CD14-positive monocyte (primary cell): ENCODE data around the gene KLHL10. TPM values are rescaled to one million over a fixed set of nuclear protein-coding genes. Genes with fewer than 3 reads are reported as not detected.
A peak's percentile ranks its signal among the peaks of the same experiment; 100 is the strongest.

ENCODE experiments used
- DNase-seq, 3 donors: peaks; one replicate each; pipeline ENCODE4 v3.0.0-alpha.2; 2011 to 2022
- H2AFZ ChIP-seq: 2 replicates; pipeline ENCODE4 v1.6.0; 2012; ENCODE audit warnings: mild to moderate bottlenecking, low read depth, low read length, inconsistent platforms; ENCODE audit not compliant: insufficient read depth, poor library complexity, severe bottlenecking
- H3K27ac ChIP-seq, 2 donors: 1 replicate in 1 of 2; 2 replicates in 1 of 2; pipeline ENCODE4 v1.5.1; 2012 to 2013; ENCODE audit warnings: low read length in 2 of 2, control low read depth in 1 of 2, inconsistent platforms in 1 of 2, low read depth in 1 of 2, mild to moderate bottlenecking in 1 of 2
- H3K27me3 ChIP-seq, 2 donors: one replicate each; pipeline versions ENCODE4 v1.6.0 to v1.6.1; 2011 to 2013; ENCODE audit warnings: low read length in 2 of 2; ENCODE audit not compliant: control insufficient read depth in 2 of 2, insufficient read depth in 2 of 2
- H3K36me3 ChIP-seq, 2 donors: replicated peaks in 1 of 2; 1 replicate in 1 of 2; 2 replicates in 1 of 2; pipeline versions ENCODE4 v1.5.1 to v1.6.1; 2012 to 2013; ENCODE audit warnings: low read length in 2 of 2, control low read depth in 1 of 2, inconsistent platforms in 1 of 2, mild to moderate bottlenecking in 1 of 2; ENCODE audit not compliant: insufficient read depth in 2 of 2, control insufficient read depth in 1 of 2
- H3K4me1 ChIP-seq, 2 donors: 1 replicate in 1 of 2; 2 replicates in 1 of 2; pipeline versions ENCODE4 v1.5.1 to v1.6.1; 2012 to 2013; ENCODE audit warnings: low read length in 2 of 2, control low read depth in 1 of 2, inconsistent platforms in 1 of 2, mild to moderate bottlenecking in 1 of 2, moderate library complexity in 1 of 2; ENCODE audit not compliant: insufficient read depth in 2 of 2, control insufficient read depth in 1 of 2
- H3K4me2 ChIP-seq: replicated peaks from 2 replicates; pipeline ENCODE3; 2012; ENCODE audit warnings: low read length, moderate library complexity, mild to moderate bottlenecking; ENCODE audit not compliant: poor library complexity, severe bottlenecking; ENCODE audit errors: extremely low read depth
- H3K4me3 ChIP-seq, 3 experiments: fragments of 200-600 bp in 1 of 3; sonication (generic) in 1 of 3; replicated peaks in 1 of 3; 1 replicate in 2 of 3; 2 replicates in 1 of 3; pipeline ENCODE4 v1.5.1; 2011 to 2013; ENCODE audit warnings: low read length in 3 of 3, mild to moderate bottlenecking in 3 of 3, control low read depth in 2 of 3, low read depth in 2 of 3, inconsistent platforms in 1 of 3, moderate library complexity in 1 of 3
- H3K79me2 ChIP-seq: 2 replicates; pipeline ENCODE4 v1.6.0; 2012; ENCODE audit warnings: mild to moderate bottlenecking, control low read depth, inconsistent platforms, low read length, moderate library complexity; ENCODE audit not compliant: insufficient read depth
- H3K9ac ChIP-seq: 2 replicates; pipeline ENCODE4 v1.6.0; 2017; ENCODE audit warnings: low read length, mild to moderate bottlenecking; ENCODE audit not compliant: insufficient read depth, poor library complexity, severe bottlenecking
- H3K9me3 ChIP-seq, 2 donors: replicated peaks in 1 of 2; 1 replicate in 1 of 2; 2 replicates in 1 of 2; pipeline versions ENCODE4 v1.5.1 to v1.6.1; 2012 to 2013; ENCODE audit warnings: low read length in 2 of 2, control low read depth in 1 of 2; ENCODE audit not compliant: control insufficient read depth in 1 of 2, insufficient read depth in 1 of 2
- H4K20me1 ChIP-seq: 2 replicates; pipeline ENCODE4 v1.6.0; 2012; ENCODE audit warnings: mild to moderate bottlenecking, low read length, control low read depth, moderate library complexity; ENCODE audit not compliant: insufficient read depth
- H3K27ac Mint-ChIP-seq, 7 donors: one replicate each; pipeline ENCODE4 v1.8.0; 2020; ENCODE audit warnings: mild to moderate bottlenecking in 7 of 7, mixed read lengths in 7 of 7, moderate library complexity in 6 of 7, inconsistent platforms in 2 of 7
- H3K27me3 Mint-ChIP-seq, 3 donors: one replicate each; pipeline ENCODE4 v1.8.0; 2021 to 2022; ENCODE audit warnings: low read depth in 3 of 3, mild to moderate bottlenecking in 3 of 3, mixed read lengths in 3 of 3, moderate library complexity in 3 of 3, inconsistent platforms in 1 of 3
- H3K36me3 Mint-ChIP-seq, 2 donors: one replicate each; pipeline ENCODE4 v1.8.0; 2020; ENCODE audit warnings: mixed read lengths in 2 of 2, inconsistent platforms in 1 of 2, mild to moderate bottlenecking in 1 of 2
- H3K4me1 Mint-ChIP-seq: one replicate; pipeline ENCODE4 v1.8.0; 2020; ENCODE audit warnings: mild to moderate bottlenecking, mixed read lengths
- H3K4me3 Mint-ChIP-seq, 2 donors: one replicate each; pipeline ENCODE4 v1.8.0; 2020; ENCODE audit warnings: mild to moderate bottlenecking in 2 of 2, mixed read lengths in 2 of 2, moderate library complexity in 1 of 2
- H3K9me3 Mint-ChIP-seq, 7 donors: one replicate each; pipeline ENCODE4 v1.8.0; 2020 to 2022; ENCODE audit warnings: mixed read lengths in 7 of 7, mild to moderate bottlenecking in 6 of 7, moderate library complexity in 6 of 7, inconsistent platforms in 2 of 7
- CTCF ChIP-seq: fragments of 200-600 bp; IDR thresholded peaks from one replicate; pipeline ENCODE4 v1.8.0; 2022; ENCODE audit warnings: antibody characterized with exemption, mild to moderate bottlenecking
- WGBS: methylation state at CpG from one replicate; pipeline ENCODE4 v1.1.5; 2013; ENCODE audit warnings: missing lambda C conversion rate; ENCODE audit not compliant: insufficient coverage; 5-methylcytosine and 5-hydroxymethylcytosine counted together
- intact Hi-C, 2 donors: fragments of 100-400 bp; cut with micrococcal nuclease; formaldehyde crosslinking; loops; one replicate each; pipeline versions ENCODE4 v1.15.0 to v1.15.1; 2023
- polyA plus RNA-seq, 3 donors: library from polyadenylated mRNA; depleted of rRNA in 1 of 3; unstranded in 2 of 3; stranded (reverse) in 1 of 3; fragments of 300-500 nt in 2 of 3; fragments of >200 nt in 1 of 3; fragmentation: Illumina TruSeq in 2 of 3; gene quantifications; 1 replicate in 2 of 3; 2 replicates in 1 of 3; pipeline ENCODE4 v1.2.3, GENCODE V29; 2012 to 2021

KLHL10 gene
- polyA plus RNA-seq, 3 donors, result 0.15 TPM; not detected in 2

DNA sequence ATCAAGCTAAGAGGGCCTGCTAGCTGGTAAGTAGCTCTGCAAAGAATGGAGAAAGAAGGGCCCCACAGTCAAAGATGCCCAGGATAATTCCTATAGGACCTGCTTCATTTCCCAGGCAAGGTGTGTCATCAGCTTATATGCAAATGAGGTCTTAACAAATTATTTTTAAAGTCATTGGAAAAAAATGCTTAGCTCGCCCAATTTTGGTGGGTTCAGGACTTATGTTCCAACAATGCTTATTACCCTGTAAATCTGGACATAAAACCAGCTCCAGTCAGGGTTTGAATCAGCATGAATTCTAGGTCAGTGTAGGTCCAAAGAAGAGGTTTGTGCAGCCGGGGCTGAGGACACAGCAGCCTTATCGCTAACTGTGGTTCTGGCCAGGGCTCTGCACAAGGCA is 55.8 kb downstream of the KLHL10 start:
- Histone ChIP-seq H3K27ac (no peak overlapping the region), H3K4me2 (no peak overlapping the region), H3K4me3 (no peak overlapping the region), H2AFZ (no peak overlapping the region), H3K4me1 (no peaks in the 10 kb centered on the region), H3K27me3 (no peaks in the 10 kb centered on the region), H3K36me3 (peaks cover 86 to 95% of the 10 kb centered on the region in 2 donors), H3K79me2 (no peaks in the 10 kb centered on the region), H3K9me3 (no peaks in the 10 kb centered on the region), H4K20me1 (no peaks in the 10 kb centered on the region), H3K9ac (no peak overlapping the region)
- intact Hi-C loops, result no loop called here
- no peaks in the 10 kb centered on the region for H3K9me3 Mint-ChIP-seq
- peak overlapping the region in 1 of 7 donors; percentile 26 for H3K27ac Mint-ChIP-seq
- 100% methylated on average over 2 of the region's 3 CpGs for WGBS
- no peaks in the 10 kb centered on the region for H3K4me1 Mint-ChIP-seq
- H3K36me3 Mint-ChIP-seq, result peaks cover 73 to 98% of the 10 kb centered on the region in 2 donors
- no peak overlapping the region for H3K4me3 Mint-ChIP-seq
- H3K27me3 Mint-ChIP-seq, result peaks cover 0 to 3% (median 0%) of the 10 kb centered on the region in 3 donors
- TF ChIP-seq CTCF, result no peak
- no peak for DNase-seq

- Mint-ChIP-seq H3K9me3 (no peaks in the 10 kb centered on the region), H3K27me3 (peaks cover 0 to 3% (median 0%) of the 10 kb centered on the region in 3 donors), H3K4me3 (no peak overlapping the region), H3K36me3 (peaks cover 79 to 98% of the 10 kb centered on the region in 2 donors), H3K4me1 (no peaks in the 10 kb centered on the region), H3K27ac (no peak overlapping the region)
- intact Hi-C loops, result no loop called here
- Histone ChIP-seq H3K4me2 (no peak overlapping the region), H3K4me1 (no peaks in the 10 kb centered on the region), H2AFZ (no peak overlapping the region), H3K79me2 (no peaks in the 10 kb centered on the region), H3K27ac (no peak overlapping the region), H3K27me3 (no peaks in the 10 kb centered on the region), H3K9me3 (no peaks in the 10 kb centered on the region), H4K20me1 (no peaks in the 10 kb centered on the region), H3K36me3 (peaks cover 90 to 96% of the 10 kb centered on the region in 2 donors), H3K4me3 (no peak overlapping the region), H3K9ac (no peak overlapping the region)
- TF ChIP-seq CTCF, result no peak
- DNase-seq, result no peak
- WGBS, result 40% methylated on average over 2 of the region's 7 CpGs
These were observed 57.2 kb downstream of the KLHL10 start for GRCh38 chr17:41894791-41895331.
